HepG2 (cell line): ENCODE results near the gene PLPPR3. TPM values are rescaled to one million over a fixed set of nuclear protein-coding genes. Genes with fewer than 3 reads are reported as not detected.

Experiments
- AFF4 ChIP-seq: sonication (generic); formaldehyde crosslinking; IDR thresholded peaks from 2 replicates; pipeline ENCODE4 v1.4.0; 2020; ENCODE audit warnings: missing genetic modification reagents
- BORCS8-MEF2B ChIP-seq: sonication (generic); formaldehyde crosslinking; IDR thresholded peaks from 2 replicates; pipeline ENCODE4 v1.8.0; 2022; ENCODE audit warnings: mild to moderate bottlenecking, missing genetic modification reagents
- CHD4 ChIP-seq: fragments of 200-600 bp; sonication (generic); IDR thresholded peaks from 2 replicates; pipeline ENCODE4 v1.7.0; 2017; ENCODE audit warnings: mild to moderate bottlenecking, low read length, borderline replicate concordance
- FOXK2 ChIP-seq: fragments of 450-650 bp; IDR thresholded peaks from 2 replicates; pipeline ENCODE4 v1.6.1; 2016
- MIER2 ChIP-seq: IDR thresholded peaks from 2 replicates; pipeline ENCODE4 v1.6.1; 2016; ENCODE audit warnings: missing biosample characterization, missing genetic modification reagents
- MXD4 ChIP-seq: IDR thresholded peaks from 2 replicates; pipeline ENCODE4 v1.6.1; 2016; ENCODE audit warnings: mild to moderate bottlenecking, missing biosample characterization, missing genetic modification reagents
- NCOA5 ChIP-seq: sonication (generic); formaldehyde crosslinking; IDR thresholded peaks from 2 replicates; pipeline ENCODE4 v1.4.0; 2020; ENCODE audit warnings: missing genetic modification reagents
- SOX6 ChIP-seq, 2 experiments: fragments of 450-650 bp in 1 of 2; sonication (generic) in 1 of 2; formaldehyde crosslinking in 1 of 2; IDR thresholded peaks; 2 replicates each; pipeline versions ENCODE4 v1.4.0 to v1.6.1; 2017 to 2020; ENCODE audit warnings: antibody characterized with exemption in 1 of 2, mild to moderate bottlenecking in 1 of 2, missing genetic modification reagents in 1 of 2
- SP4 ChIP-seq: sonication (generic); formaldehyde crosslinking; IDR thresholded peaks from 2 replicates; pipeline ENCODE4 v1.8.1; 2023; ENCODE audit warnings: mild to moderate bottlenecking, missing genetic modification reagents
- TEAD3 ChIP-seq: optimal IDR thresholded peaks from 2 replicates; pipeline ENCODE3; 2016; ENCODE audit warnings: borderline replicate concordance
- ZBTB1 ChIP-seq: sonication (generic); formaldehyde crosslinking; IDR thresholded peaks from 2 replicates; pipeline ENCODE4 v1.4.0; 2020; ENCODE audit warnings: missing genetic modification reagents, borderline replicate concordance
- ZFP62 ChIP-seq: sonication (generic); formaldehyde crosslinking; IDR thresholded peaks from 2 replicates; pipeline ENCODE4 v1.4.0; 2020; ENCODE audit warnings: missing genetic modification reagents
- ZKSCAN5 ChIP-seq: sonication (generic); formaldehyde crosslinking; IDR thresholded peaks from 2 replicates; pipeline ENCODE4 v1.5.1; 2020; ENCODE audit warnings: mild to moderate bottlenecking, missing genetic modification reagents
- ZNF775 ChIP-seq: sonication (generic); formaldehyde crosslinking; IDR thresholded peaks from 2 replicates; pipeline ENCODE4 v1.4.0; 2020; ENCODE audit warnings: missing genetic modification reagents, mild to moderate bottlenecking, moderate library complexity, borderline replicate concordance
- polyA plus RNA-seq, 8 experiments: library from polyadenylated mRNA; depleted of rRNA in 3 of 8; stranded (reverse) in 7 of 8; unstranded in 1 of 8; fragments of >200 nt; fragmentation: Illumina TruSeq in 4 of 8; extraction: Trizol in 4 of 8; gene quantifications; 2 replicates each; pipeline versions ENCODE4 v1.2.1 to v1.2.3, GENCODE V29; 2011 to 2016; ENCODE audit warnings: low read depth in 4 of 8, missing spikeins in 1 of 8, mixed read lengths in 1 of 8; ENCODE audit not compliant: insufficient read depth in 1 of 8
- total RNA-seq, 5 experiments: library from RNA; depleted of rRNA; stranded (reverse); fragments of >200 nt; fragmentation: Illumina TruSeq; extraction: Trizol; gene quantifications; 2 replicates each; pipeline ENCODE4 v1.2.3, GENCODE V29; 2016; ENCODE audit warnings: low read depth in 1 of 5
- TF ChIP-seq, protein P1 (sequence below): sonication (generic); formaldehyde crosslinking; IDR thresholded peaks from 2 replicates; pipeline ENCODE4 v1.8.0; 2022; ENCODE audit warnings: mild to moderate bottlenecking, missing genetic modification reagents; ENCODE audit not compliant: insufficient replicate concordance
- TF ChIP-seq, protein P2 (sequence below): IDR thresholded peaks from 2 replicates; pipeline ENCODE4 v1.6.1; 2012; ENCODE audit warnings: low read depth, low read length, improper control_type of control experiment
- TF ChIP-seq, protein P3 (sequence below): sonication (generic); formaldehyde crosslinking; IDR thresholded peaks from 2 replicates; pipeline ENCODE4 v1.5.0; 2020; ENCODE audit warnings: missing genetic modification reagents, mild to moderate bottlenecking, borderline replicate concordance

The PLPPR3 gene
- total and polyA plus RNA-seq, 2 of the 13 experiments (the other 11 are each of a cell fraction or from before 2014, with no cell fraction given): 0.07 to 0.16 TPM

- peak; percentile 46; the same call in 1 of the 2 replicates for TF ChIP-seq AFF4 (CRISPR knock-in tag)
- TF ChIP-seq TEAD3 (CRISPR knock-in tag): peak; percentile 86
- no peak for TF ChIP-seq CHD4
- TF ChIP-seq ZKSCAN5 (CRISPR knock-in tag): no peak
- peak; percentile 80 for TF ChIP-seq BORCS8-MEF2B (CRISPR knock-in tag)
- TF ChIP-seq NCOA5 (CRISPR knock-in tag): no peak
- no peak for TF ChIP-seq ZNF775 (CRISPR knock-in tag)
- no peak for TF ChIP-seq FOXK2
- TF ChIP-seq, protein P1, sequence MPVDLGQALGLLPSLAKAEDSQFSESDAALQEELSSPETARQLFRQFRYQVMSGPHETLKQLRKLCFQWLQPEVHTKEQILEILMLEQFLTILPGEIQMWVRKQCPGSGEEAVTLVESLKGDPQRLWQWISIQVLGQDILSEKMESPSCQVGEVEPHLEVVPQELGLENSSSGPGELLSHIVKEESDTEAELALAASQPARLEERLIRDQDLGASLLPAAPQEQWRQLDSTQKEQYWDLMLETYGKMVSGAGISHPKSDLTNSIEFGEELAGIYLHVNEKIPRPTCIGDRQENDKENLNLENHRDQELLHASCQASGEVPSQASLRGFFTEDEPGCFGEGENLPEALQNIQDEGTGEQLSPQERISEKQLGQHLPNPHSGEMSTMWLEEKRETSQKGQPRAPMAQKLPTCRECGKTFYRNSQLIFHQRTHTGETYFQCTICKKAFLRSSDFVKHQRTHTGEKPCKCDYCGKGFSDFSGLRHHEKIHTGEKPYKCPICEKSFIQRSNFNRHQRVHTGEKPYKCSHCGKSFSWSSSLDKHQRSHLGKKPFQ (CRISPR knock-in tag): peak; percentile 59
- no peak for TF ChIP-seq SOX6 (IDR thresholded peaks at IDR 0.05)
- TF ChIP-seq SOX6 (CRISPR knock-in tag; IDR thresholded peaks at IDR 0.05): peak; percentile 64
- no peak for TF ChIP-seq ZBTB1 (CRISPR knock-in tag)
- peak; percentile 90; the same call in 1 of the 2 replicates for TF ChIP-seq MXD4 (CRISPR knock-in tag)
- TF ChIP-seq, protein P2, sequence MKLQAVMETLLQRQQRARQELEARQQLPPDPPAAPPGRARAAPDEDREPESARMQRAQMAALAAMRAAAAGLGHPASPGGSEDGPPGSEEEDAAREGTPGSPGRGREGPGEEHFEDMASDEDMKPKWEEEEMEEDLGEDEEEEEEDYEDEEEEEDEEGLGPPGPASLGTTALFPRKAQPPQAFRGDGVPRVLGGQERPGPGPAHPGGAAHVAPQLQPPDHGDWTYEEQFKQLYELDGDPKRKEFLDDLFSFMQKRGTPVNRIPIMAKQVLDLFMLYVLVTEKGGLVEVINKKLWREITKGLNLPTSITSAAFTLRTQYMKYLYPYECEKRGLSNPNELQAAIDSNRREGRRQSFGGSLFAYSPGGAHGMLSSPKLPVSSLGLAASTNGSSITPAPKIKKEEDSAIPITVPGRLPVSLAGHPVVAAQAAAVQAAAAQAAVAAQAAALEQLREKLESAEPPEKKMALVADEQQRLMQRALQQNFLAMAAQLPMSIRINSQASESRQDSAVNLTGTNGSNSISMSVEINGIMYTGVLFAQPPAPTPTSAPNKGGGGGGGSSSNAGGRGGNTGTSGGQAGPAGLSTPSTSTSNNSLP: no peak
- TF ChIP-seq MIER2 (CRISPR knock-in tag): no peak
- peak; percentile 53 for TF ChIP-seq SP4 (CRISPR knock-in tag)
- no peak for TF ChIP-seq ZFP62 (CRISPR knock-in tag)
- TF ChIP-seq, protein P3, sequence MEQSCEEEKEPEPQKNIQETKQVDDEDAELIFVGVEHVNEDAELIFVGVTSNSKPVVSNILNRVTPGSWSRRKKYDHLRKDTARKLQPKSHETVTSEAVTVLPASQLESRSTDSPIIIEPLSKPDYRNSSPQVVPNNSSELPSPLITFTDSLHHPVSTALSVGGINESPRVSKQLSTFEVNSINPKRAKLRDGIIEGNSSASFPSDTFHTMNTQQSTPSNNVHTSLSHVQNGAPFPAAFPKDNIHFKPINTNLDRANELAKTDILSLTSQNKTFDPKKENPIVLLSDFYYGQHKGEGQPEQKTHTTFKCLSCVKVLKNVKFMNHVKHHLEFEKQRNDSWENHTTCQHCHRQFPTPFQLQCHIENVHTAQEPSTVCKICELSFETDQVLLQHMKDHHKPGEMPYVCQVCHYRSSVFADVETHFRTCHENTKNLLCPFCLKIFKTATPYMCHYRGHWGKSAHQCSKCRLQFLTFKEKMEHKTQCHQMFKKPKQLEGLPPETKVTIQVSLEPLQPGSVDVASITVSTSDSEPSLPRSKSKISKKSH (CRISPR knock-in tag): 0 out of 2 replicates have a peak, but pooled peaks have one; percentile 64
These were observed 42.7 kb downstream of the PLPPR3 start (continued) for GRCh38 chr19:778910-779653.
